Panc1 (cell line): Measurements from ENCODE around the gene ZFYVE16. TPM values are rescaled to one million over a fixed set of nuclear protein-coding genes. Genes with fewer than 3 reads are reported as not detected.

Source experiments
- ATAC-seq: fragments of 200-7000 bp; cut with Tn5 transposase; 2 replicates; pipeline ENCODE4 v1.9.1; 2020; ENCODE audit warnings: mild to moderate bottlenecking, moderate library complexity
- BruUV-seq: library from RNA; stranded (reverse); fragments of 400-500 nt; replicated peaks from 2 replicates; lab custom pipeline; 2021; lab: Mats Ljungman, UMichigan
- CTCF ChIA-PET: fragments of 300-600 bp; sonication (Branson Sonifier 250); formaldehyde crosslinking; loops from one replicate; lab custom pipeline; 2022; ENCODE audit warnings: antibody characterized with exemption; lab: Charles Lee
- POLR2A ChIA-PET: fragments of 300-600 bp; sonication (Branson Sonifier 250); formaldehyde crosslinking; loops from one replicate; lab custom pipeline; 2022; ENCODE audit warnings: antibody characterized with exemption; lab: Charles Lee
- DNase-seq: peaks from one replicate; pipeline ENCODE4 v3.0.0-alpha.2; 2010; ENCODE audit warnings: low read depth, low spot score
- H3K27ac ChIP-seq: 2 replicates; pipeline ENCODE4 v1.5.1; 2011; ENCODE audit warnings: mild to moderate bottlenecking, low read length, inconsistent platforms
- H3K27me3 ChIP-seq: fragments of 200-500 bp; sonication (Bioruptor generic); 2 replicates; pipeline ENCODE4 v1.6.0; 2014; ENCODE audit warnings: low read length, inconsistent platforms; ENCODE audit not compliant: control insufficient read depth, insufficient read depth
- H3K36me3 ChIP-seq: fragments of 200-500 bp; sonication (Bioruptor generic); 2 replicates; pipeline ENCODE4 v1.5.1; 2014; ENCODE audit warnings: inconsistent platforms, mild to moderate bottlenecking, low read length, moderate library complexity; ENCODE audit not compliant: control insufficient read depth, insufficient read depth
- H3K4me1 ChIP-seq: 2 replicates; pipeline ENCODE4 v1.5.1; 2011; ENCODE audit warnings: inconsistent platforms, mild to moderate bottlenecking, low read length, moderate library complexity; ENCODE audit not compliant: control insufficient read depth, insufficient read depth
- H3K4me3 ChIP-seq, 2 experiments: 2 replicates each; pipeline ENCODE4 v1.5.1; 2011 to 2012; ENCODE audit warnings: low read depth in 2 of 2, low read length in 2 of 2, mild to moderate bottlenecking in 2 of 2, inconsistent platforms in 1 of 2, moderate library complexity in 1 of 2
- H3K9me3 ChIP-seq: fragments of 200-500 bp; sonication (Bioruptor generic); 2 replicates; pipeline ENCODE4 v1.5.1; 2014; ENCODE audit warnings: low read depth, mild to moderate bottlenecking, inconsistent platforms, low read length, moderate library complexity; ENCODE audit not compliant: control insufficient read depth, insufficient read depth
- POLR2AphosphoS5 ChIP-seq: IDR thresholded peaks from 2 replicates; pipeline ENCODE4 v1.6.1; 2012; ENCODE audit warnings: mild to moderate bottlenecking, low read depth, low read length, moderate library complexity
- SIN3A ChIP-seq: IDR thresholded peaks from 2 replicates; pipeline ENCODE4 v1.6.1; 2012; ENCODE audit warnings: low read depth, mild to moderate bottlenecking, low read length, moderate library complexity, borderline replicate concordance; ENCODE audit not compliant: insufficient read depth
- TCF7L2 ChIP-seq: IDR thresholded peaks from 2 replicates; pipeline ENCODE4 v1.6.1; 2011; ENCODE audit warnings: mild to moderate bottlenecking, low read depth, low read length, inconsistent platforms
- in situ Hi-C: cut with HindIII; loops from 2 replicates; pipeline ENCODE4 v1.10.0; 2016; ENCODE audit warnings: low sequenced_read_pairs, low pct_unique_long_range_greater_than_20kb
- intact Hi-C: fragments of 100-400 bp; cut with micrococcal nuclease; formaldehyde crosslinking; loops from one replicate; pipeline ENCODE4 v1.10.0; 2022; ENCODE audit not compliant: unreplicated experiment
- total RNA-seq: library from RNA; stranded (reverse); gene quantifications from one replicate; pipeline ENCODE4 v1.2.1, GENCODE V29; 2021; ENCODE audit not compliant: unreplicated experiment
- TF ChIP-seq, protein P1 (sequence below): fragments of 450-650 bp; IDR thresholded peaks from 2 replicates; pipeline ENCODE4 v1.5.1; 2017; ENCODE audit warnings: mild to moderate bottlenecking
- TF ChIP-seq, protein P2 (sequence below), 2 experiments: IDR thresholded peaks; 2 replicates each; pipeline ENCODE4 v1.6.1; 2011 to 2012; ENCODE audit warnings: low read depth in 2 of 2, control low read depth in 1 of 2, low read length in 1 of 2, mild to moderate bottlenecking in 1 of 2, moderate library complexity in 1 of 2; ENCODE audit not compliant: insufficient read depth in 1 of 2

ZFYVE16 gene
- total RNA-seq, 1 experiment from 2014 or later: 54.6 TPM

DNA sequence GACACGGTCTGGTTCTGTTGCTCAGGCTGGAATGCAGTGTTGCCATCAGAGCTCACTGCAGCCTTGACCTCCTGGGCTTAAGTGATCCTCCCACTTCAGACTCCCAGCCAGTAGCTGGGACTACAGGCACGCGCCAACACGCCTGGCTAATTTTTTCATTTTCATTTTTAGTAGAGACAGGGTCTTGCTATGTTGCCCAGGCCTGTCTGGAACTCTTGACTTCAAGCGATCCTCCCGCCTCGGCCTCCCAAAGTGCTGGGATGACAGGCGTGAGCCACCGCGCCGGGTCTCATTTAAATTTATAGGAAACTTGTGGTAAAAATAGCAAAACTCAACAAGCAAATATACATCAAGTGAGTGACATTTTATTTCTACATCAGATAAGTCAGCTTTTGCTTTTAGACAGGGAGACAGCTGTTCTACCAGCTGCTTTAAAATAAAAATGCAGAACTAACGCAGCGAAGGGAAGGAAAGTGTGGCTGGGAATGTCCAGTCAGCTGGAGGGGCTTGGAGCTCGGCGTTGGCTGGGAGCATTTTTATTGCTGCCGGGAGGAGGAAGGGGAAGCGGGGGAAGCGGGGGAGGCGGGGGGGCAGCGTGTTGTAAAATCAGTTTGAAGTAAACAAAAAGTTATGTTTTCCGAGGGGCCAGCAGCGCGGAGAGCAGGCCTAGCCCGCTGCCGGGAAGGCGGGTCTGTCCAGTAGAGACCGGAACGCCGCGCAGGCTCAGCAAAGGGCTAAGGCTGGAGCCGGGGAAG lies 707 bp upstream of the ZFYVE16 start:
- no peaks in the 10 kb centered on the region for H3K27me3 ChIP-seq
- in situ Hi-C loops (no loop called here), intact Hi-C loops (no loop called here)
- ChIA-PET CTCF (interaction anchor here (0.6 to 2.2 kb wide), 3 partner anchors 61 to 265 kb away, joined by 3 to 8 read pairs (median 5); no protein-coding TSS in a partner anchor), POLR2A (interaction anchor here (0.6 to 0.7 kb wide), 3 partner anchors 84 to 844 kb away, joined by 3 read pairs; no protein-coding TSS in a partner anchor)
- peaks cover 8% of the 10 kb centered on the region; the same call in 1 of the 2 replicates for H3K4me1 ChIP-seq
- H3K4me3 ChIP-seq: peak overlapping the region; percentile 88 to 89
- peak overlapping the region; percentile 84 for H3K27ac ChIP-seq
- H3K9me3 ChIP-seq: no peaks in the 10 kb centered on the region
- H3K36me3 ChIP-seq: no peaks in the 10 kb centered on the region; the same call in 1 of the 2 replicates
- DNase-seq: no peak
- BruUV-seq: no TSS peak
- TF ChIP-seq SIN3A: no peak
- TF ChIP-seq, protein P1, sequence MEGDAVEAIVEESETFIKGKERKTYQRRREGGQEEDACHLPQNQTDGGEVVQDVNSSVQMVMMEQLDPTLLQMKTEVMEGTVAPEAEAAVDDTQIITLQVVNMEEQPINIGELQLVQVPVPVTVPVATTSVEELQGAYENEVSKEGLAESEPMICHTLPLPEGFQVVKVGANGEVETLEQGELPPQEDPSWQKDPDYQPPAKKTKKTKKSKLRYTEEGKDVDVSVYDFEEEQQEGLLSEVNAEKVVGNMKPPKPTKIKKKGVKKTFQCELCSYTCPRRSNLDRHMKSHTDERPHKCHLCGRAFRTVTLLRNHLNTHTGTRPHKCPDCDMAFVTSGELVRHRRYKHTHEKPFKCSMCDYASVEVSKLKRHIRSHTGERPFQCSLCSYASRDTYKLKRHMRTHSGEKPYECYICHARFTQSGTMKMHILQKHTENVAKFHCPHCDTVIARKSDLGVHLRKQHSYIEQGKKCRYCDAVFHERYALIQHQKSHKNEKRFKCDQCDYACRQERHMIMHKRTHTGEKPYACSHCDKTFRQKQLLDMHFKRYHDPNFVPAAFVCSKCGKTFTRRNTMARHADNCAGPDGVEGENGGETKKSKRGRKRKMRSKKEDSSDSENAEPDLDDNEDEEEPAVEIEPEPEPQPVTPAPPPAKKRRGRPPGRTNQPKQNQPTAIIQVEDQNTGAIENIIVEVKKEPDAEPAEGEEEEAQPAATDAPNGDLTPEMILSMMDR: no peak
- TF ChIP-seq, protein P2, sequence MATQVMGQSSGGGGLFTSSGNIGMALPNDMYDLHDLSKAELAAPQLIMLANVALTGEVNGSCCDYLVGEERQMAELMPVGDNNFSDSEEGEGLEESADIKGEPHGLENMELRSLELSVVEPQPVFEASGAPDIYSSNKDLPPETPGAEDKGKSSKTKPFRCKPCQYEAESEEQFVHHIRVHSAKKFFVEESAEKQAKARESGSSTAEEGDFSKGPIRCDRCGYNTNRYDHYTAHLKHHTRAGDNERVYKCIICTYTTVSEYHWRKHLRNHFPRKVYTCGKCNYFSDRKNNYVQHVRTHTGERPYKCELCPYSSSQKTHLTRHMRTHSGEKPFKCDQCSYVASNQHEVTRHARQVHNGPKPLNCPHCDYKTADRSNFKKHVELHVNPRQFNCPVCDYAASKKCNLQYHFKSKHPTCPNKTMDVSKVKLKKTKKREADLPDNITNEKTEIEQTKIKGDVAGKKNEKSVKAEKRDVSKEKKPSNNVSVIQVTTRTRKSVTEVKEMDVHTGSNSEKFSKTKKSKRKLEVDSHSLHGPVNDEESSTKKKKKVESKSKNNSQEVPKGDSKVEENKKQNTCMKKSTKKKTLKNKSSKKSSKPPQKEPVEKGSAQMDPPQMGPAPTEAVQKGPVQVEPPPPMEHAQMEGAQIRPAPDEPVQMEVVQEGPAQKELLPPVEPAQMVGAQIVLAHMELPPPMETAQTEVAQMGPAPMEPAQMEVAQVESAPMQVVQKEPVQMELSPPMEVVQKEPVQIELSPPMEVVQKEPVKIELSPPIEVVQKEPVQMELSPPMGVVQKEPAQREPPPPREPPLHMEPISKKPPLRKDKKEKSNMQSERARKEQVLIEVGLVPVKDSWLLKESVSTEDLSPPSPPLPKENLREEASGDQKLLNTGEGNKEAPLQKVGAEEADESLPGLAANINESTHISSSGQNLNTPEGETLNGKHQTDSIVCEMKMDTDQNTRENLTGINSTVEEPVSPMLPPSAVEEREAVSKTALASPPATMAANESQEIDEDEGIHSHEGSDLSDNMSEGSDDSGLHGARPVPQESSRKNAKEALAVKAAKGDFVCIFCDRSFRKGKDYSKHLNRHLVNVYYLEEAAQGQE (IDR thresholded peaks at IDR 0.05; ENCODE audit: insufficient read depth in 1 of 2, low read depth in 2 of 2, low read length in 1 of 2): no peak
- ATAC-seq: peak; percentile 80

GRCh38 chr5:80408484-80409366 lies 861 bp downstream of the ZFYVE16 start:
- Histone ChIP-seq H3K4me1 (peaks cover 8% of the 10 kb centered on the region; the same call in 1 of the 2 replicates), H3K9me3 (no peaks in the 10 kb centered on the region), H3K27me3 (no peaks in the 10 kb centered on the region), H3K27ac (peak overlapping the region; percentile 84), H3K36me3 (no peaks in the 10 kb centered on the region; the same call in 1 of the 2 replicates), H3K4me3 (peak overlapping the region; percentile 88 to 89)
- intact Hi-C loops (no loop called here), in situ Hi-C loops (no loop called here)
- BruUV-seq: TSS peak; percentile 80
- TF ChIP-seq, protein P2 (IDR thresholded peaks at IDR 0.05; ENCODE audit: insufficient read depth in 1 of 2, low read depth in 2 of 2, low read length in 1 of 2): no peak
- no peak for TF ChIP-seq TCF7L2
- TF ChIP-seq POLR2AphosphoS5: no peak
- TF ChIP-seq SIN3A: no peak; the same call in 1 of the 2 replicates
- TF ChIP-seq, protein P1: no peak
- CTCF ChIA-PET: interaction anchor here (2.2 kb wide), 1 partner anchor 63 kb away, joined by 8 read pairs; no protein-coding TSS in a partner anchor
- ATAC-seq (peak; percentile 82), DNase-seq (no peak)
- POLR2A ChIA-PET: interaction anchor here (0.6 to 0.7 kb wide), 2 partner anchors 19 to 608 kb away, joined by 3 to 8 read pairs; no protein-coding TSS in a partner anchor
